Measurements from ENCODE around the gene ME3.
"Not testable (repeated sequence)": the region's sequence is repeated elsewhere in the genome, so short reads cannot be mapped to it uniquely, and the experiment has no call there.

ME3 gene

GRCh38 chr11:86551288-86552092, 120.9 kb downstream of the ME3 start:
- DNase-seq, result no peak

DNA sequence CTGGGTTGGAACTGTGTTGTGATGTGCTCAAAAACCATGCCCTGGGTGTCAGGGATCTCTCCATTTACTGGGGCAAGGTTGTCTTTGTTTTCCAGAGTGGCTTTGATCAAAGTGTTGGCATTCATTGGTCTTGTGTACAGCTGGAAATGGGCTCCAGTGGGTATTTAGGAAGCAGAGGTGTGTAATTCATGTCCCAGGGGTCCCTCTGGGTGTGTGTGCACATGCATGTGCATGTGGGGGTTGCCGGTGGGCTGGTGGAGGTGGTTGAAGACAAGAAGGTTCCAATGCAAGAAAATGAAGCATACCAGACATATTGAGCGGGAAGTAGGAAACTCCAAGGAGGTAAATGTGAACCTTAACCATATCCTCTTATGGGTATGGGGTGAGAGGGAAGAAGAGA, 121.7 kb downstream of the ME3 start:
- no peak for DNase-seq

DNA sequence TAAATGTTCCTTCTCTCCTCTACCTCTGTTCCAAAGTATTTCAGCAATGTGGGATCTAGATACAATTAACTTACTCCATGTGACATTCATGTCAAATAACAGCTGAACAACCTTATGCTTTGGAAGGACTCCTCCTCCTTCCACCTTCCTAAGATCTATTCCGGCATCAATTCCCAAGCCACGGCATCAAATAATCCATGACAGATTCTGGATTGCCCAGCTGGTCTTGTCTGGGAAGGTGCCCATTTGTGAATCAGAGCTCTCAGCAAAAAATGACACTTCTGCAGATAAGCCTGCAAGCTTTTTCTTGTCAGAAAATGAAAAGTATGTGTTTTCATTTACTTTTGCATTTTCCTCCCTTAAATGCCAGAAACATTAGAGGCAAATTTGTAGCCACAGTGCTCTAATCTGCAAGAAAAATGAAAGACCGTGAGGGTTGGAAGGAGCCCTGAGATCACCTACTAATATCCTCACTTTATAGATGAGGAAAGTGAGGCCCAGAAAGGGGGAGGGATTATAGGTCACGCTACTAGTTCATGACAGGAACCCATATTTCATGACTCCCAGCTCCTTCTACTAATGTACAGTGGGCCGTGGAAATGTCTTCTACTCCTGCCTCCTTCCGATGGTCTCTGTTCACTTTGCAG, 124.0 kb downstream of the ME3 start:
- no peak for DNase-seq

DNA sequence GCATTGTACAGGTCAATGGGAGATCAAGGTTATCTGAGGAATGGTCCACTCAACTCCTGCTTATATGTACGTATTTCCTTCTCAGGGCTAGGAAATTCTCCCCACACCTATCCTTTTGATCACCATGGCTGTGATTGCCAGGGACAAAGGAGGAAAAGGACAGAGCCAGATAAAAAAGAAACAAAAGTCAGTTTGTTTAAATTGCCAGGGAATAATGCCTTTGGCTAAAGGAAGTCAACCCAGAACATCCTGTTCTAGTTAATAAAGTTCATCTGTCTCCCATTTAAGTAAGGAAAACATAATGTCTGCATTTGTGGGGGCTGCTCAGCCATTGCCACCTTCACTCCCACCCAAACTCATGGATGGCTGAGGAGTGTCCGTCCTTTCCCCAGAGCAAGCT, 124.7 kb downstream of the ME3 start:
- no peak for DNase-seq

- not testable (repeated sequence) for DNase-seq
These were observed 131.1 kb downstream of the ME3 start for GRCh38 chr11:86541299-86541698.

GRCh38 chr11:86538223-86538548, 134.2 kb downstream of the ME3 start:
- DNase-seq, result no peak

- no peak for DNase-seq
These were observed 134.7 kb downstream of the ME3 start for GRCh38 chr11:86537541-86538222.

GRCh38 chr11:86535773-86536172, 136.6 kb downstream of the ME3 start:
- no peak for DNase-seq

- DNase-seq, result no peak
These were observed 147.6 kb downstream of the ME3 start for GRCh38 chr11:86524620-86525352.

DNA sequence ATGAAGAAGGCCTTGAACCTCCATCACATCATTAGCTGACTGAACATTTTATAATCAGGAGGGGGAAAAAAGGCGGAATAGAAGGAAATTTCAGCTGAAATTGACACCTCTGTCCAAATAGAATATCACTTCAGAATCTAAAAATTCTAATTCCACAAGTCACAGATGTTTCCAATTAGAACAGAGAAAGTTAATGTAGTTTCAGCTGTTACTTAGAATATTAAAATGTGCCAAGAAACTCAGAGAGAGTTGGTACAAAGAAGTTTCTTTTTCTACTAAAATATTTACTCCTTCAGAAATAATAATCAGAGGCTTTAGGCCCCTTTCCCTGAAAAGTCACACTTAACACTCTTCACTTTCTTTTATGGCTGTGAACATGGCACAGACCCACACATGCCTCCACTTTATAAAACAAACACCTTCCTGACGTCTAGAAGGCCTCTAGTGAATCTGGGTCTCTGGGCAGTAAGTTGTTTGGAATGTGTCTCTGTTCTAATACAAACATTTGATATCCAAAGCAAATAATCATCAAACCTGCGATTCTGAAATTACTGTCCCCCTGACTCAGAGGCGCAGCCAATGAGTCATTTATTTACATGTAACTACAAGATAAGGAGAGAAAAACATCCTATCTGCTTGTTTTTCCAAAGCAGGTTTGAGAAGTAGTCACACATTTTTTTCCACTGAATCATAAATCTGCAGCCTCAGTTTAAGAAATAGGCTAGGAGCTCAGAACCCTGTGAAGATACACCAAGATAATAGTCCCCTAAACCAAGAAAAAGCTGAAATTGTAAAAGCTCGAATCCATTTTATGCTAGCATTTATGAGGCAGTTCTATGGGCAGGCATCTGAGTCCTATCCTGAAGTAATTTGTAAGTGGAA, 148.4 kb downstream of the ME3 start:
- no peak for DNase-seq

DNA sequence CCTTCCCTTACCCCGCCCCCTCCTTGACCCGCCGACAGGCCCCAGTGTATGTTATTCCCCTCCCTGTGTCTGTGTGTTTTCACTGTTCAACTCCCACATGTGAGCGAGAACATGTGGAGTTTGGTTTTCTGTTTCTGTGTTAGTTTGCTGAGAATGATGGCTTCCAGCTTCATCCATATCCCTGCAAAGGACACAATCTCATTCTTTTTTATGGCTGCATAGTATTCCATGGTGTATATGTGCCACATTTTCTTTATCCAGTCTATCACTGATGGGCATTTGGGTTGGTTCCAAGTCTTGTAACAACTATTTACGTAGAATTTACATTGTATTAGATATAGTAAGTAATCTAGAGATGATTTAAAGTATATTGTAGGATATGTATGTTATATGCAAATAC, 149.9 kb downstream of the ME3 start:
- DNase-seq, result not testable (repeated sequence)

DNA sequence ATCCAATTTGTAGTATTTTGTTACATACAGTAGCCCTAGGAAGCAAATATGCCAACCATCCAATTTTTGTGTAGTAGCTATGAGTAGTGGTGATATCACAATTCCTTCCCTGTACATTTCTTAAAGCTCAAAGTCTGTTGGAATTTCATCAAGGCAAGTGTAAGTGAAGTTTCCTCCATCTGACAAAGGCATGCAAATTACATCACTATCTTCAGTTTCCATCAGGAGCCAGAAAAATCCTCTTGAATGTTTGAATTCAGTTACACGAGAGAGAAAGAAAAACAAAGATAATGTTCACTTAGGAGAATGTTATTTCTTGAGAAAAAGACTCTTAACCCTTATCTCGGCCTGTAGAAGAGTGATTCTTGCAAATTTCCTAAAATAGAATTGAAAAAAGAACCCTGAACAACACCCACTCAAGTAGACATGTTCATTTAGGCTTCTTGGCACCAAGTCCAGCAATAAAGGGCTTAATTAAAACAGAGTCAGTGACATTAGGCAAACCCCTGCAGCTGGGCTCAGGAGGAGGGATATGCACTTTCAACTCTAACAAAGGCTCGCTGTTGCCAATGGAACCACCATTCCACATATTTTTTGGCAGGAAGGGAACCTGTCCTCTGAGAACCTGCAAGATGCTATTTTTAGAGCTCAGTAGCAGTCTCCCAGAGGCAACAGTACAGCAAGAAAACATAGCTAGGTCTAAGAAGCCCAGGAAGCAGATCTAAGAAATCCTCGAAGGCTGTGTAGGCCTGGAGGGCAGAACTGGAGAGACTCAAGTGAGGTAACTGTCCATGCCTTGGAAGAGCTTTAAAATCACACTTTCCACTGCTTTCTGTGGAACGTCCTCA, 153.1 kb downstream of the ME3 start:
- DNase-seq, result no peak

- DNase-seq, result no peak
These were observed 154.2 kb downstream of the ME3 start for GRCh38 chr11:86518211-86518610.

DNA sequence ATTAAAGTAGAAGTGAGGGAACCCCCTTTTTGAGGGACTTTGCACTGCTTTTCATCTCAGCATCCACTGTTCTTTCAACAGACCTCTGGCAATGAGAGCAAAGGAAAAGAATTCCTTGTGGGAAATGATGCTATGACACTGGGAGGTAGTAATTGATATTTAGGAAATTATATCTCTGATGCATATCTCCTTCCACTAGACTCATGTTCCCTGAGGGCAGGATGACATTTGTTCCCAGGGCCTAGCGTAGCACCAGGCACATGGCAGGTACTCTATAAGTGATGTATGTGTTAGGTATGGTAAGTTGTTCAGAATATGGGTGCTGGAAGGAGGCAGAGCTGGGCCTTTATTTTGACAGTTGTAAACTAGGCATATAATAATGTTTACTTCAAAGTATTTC, 154.9 kb downstream of the ME3 start:
- DNase-seq, result no peak

GRCh38 chr11:86515297-86516094, 156.9 kb downstream of the ME3 start:
- no peak for DNase-seq

DNA sequence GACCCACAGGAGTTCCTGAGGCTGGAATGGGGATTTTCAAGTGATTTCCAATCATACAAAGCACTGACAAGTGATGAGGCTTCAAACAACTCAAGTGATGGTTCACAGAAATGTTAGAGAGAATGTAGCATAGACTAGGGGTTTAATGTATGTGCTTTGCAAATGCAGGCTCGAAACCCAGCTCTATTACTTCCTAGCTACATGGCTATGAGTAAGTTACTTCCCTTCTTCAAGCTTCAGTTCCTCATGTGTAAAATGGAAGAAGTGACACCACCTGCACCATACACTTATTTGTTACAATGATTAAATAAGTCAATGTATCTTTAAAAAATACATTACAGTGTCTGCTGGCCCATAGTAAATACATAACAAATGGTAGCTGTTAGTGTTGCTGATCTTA, 158.0 kb downstream of the ME3 start:
- DNase-seq, result no peak

DNA sequence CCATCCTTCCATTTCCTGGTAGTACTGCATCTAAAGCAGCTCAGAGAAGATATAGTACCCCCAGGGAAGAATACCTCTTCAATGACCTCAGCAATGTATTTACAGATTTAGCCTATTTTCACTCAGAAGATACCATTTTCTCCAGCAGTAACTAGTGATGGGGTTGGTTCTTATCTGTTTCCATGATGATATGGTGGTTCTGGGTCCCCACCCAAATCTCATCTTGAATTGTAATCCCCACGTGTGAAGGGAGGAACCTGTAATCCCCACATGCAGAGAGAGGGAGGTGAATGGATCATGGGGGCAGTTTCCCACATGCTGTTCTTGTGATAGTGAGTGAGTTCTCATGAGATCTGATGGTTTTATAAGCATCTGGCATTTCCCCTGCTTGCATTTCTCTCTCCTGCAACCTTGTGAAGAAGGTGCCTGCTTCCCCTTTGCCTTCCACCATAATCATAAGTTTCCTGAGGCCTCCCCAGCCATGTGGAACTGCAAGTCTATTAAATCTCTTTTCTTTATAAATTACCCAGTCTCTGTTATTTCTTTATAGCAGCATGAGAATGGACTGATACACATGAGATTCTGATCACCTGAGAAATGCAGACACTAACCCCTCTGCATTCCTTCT, 158.6 kb downstream of the ME3 start:
- DNase-seq, result no peak

DNA sequence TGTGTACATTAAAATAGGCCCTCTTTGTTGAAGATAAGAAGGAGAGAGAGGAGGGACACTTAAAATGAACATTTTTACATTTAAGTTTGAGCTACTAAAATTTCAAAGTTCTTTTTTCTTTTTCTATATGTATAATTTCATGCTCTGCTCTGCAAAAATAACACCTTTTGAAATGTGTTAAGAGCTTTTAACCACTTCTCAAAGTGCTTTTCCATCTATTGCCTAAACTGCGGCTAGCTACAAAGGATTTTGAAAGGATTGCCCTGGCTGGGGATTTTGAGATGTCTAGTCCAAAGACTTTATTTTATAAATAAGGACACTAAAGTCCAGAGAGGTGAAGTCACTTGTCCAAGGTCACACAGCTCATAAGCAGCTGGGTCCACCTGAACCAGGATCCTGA, 159.3 kb downstream of the ME3 start:
- DNase-seq, result no peak

- DNase-seq, result no peak
These were observed 161.3 kb downstream of the ME3 start for GRCh38 chr11:86511086-86511551.

DNA sequence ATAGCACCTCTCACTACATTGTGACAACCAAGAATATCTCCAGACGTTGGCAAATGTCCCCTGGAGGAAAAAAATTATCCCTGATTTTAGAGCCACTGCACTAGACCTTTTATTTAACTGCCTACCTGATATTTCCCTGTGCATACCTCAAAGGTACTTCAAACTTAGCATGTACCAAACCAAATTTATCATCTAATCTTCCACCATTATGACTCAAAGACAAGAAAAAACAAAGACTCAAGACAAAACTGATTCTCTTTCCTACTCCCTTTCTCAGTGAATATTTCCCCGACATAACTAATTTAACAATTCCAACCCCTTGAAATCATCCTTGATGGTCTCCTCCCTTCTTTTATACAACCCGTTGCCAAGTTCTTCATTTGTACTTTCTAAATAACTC, 161.7 kb downstream of the ME3 start:
- DNase-seq, result no peak

Measured in CD4-positive, alpha-beta T cell treated with Interleukin-17A for 4 hours (primary cell).